GM10248 (cell line): ENCODE results near the gene WIPF3.

Experiments
- CTCF ChIA-PET: fragments of 300-600 bp; sonication (Branson Sonifier 250); formaldehyde crosslinking; extraction: SDS; loops from one replicate; lab custom pipeline; 2021; ENCODE audit warnings: antibody characterized with exemption; lab: Yijun Ruan, JAX
- POLR2A ChIA-PET: fragments of 350-650 bp; sonication (Branson Sonifier 250); formaldehyde crosslinking; extraction: SDS; loops from one replicate; lab custom pipeline; 2020; ENCODE audit warnings: antibody characterized with exemption; lab: Yijun Ruan, JAX
- DNase-seq: peaks from one replicate; pipeline ENCODE4 v3.0.0; 2012; ENCODE audit errors: extremely low spot score
- TF ChIP-seq, protein P1 (sequence below): IDR thresholded peaks from 2 replicates; pipeline ENCODE4 v1.5.1; 2012; ENCODE audit warnings: mild to moderate bottlenecking, low read depth; ENCODE audit errors: extremely low read depth, missing control alignments, control extremely low read depth

Gene WIPF3

DNA sequence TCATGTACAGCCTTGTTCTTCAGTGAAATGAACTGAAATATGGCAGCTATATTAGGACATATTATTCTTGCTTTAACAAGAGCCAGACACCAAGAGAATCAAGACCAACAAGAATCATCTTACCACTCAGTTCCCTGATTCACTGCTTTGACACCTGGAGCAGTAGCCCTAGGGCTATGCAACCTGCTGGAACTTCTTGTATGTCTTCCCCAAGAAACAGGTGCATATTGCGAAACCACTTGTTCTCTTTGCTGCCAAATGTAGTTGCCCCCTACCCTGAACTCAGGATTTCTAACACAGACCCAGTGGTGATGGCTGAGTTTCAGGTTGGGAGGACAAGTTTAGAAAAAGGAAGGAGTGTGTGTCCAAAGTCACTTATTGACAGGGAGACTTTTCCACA is 46.1 kb downstream of the WIPF3 start:
- TF ChIP-seq, protein P1, sequence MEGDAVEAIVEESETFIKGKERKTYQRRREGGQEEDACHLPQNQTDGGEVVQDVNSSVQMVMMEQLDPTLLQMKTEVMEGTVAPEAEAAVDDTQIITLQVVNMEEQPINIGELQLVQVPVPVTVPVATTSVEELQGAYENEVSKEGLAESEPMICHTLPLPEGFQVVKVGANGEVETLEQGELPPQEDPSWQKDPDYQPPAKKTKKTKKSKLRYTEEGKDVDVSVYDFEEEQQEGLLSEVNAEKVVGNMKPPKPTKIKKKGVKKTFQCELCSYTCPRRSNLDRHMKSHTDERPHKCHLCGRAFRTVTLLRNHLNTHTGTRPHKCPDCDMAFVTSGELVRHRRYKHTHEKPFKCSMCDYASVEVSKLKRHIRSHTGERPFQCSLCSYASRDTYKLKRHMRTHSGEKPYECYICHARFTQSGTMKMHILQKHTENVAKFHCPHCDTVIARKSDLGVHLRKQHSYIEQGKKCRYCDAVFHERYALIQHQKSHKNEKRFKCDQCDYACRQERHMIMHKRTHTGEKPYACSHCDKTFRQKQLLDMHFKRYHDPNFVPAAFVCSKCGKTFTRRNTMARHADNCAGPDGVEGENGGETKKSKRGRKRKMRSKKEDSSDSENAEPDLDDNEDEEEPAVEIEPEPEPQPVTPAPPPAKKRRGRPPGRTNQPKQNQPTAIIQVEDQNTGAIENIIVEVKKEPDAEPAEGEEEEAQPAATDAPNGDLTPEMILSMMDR: no peak
- ChIA-PET CTCF (no interaction called here), POLR2A (no interaction called here)
- no peak for DNase-seq

DNA sequence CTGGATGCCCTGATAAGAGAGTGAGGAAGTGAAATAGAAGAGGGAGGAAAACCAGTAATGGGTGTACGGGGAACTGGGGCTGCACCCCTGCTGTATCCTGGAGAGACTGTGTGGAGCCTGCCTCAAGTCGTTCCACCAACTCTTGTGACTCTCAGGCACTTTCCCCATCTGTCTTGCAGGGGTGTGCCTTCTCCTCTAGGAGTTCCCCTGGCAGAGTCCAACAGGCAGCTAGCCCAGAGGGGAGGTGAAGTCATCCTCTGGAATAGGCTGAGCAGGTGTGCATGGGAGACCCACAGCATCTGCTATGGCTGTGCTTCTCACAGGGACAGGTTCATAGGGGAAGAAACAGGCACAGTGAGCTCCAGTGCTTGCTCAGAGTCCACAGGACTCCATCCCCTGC is 46.8 kb downstream of the WIPF3 start:
- CTCF ChIA-PET: no interaction called here
- TF ChIP-seq, protein P1: no peak
- no peak for DNase-seq
- POLR2A ChIA-PET: no interaction called here

DNA sequence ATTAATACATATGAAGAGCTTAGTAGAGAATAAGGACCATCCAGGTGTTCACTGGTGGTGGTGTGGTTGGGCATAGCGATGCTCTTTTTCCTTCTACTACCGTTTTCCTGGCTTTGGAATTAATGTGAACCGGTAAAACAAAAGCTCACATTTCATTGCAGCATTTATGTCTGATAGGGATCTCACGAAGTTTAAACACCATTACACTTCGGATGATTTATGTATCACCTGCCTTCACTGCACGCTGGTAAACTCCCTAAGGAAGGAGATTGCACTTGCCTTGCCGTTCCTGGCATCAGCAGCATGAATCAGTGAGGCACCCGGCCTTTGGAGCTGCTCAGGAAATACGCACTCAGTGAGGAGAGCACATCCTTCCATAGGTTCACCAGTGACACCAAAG is 47.5 kb downstream of the WIPF3 start:
- TF ChIP-seq, protein P1: no peak
- ChIA-PET POLR2A (no interaction called here), CTCF (no interaction called here)
- DNase-seq: no peak

DNA sequence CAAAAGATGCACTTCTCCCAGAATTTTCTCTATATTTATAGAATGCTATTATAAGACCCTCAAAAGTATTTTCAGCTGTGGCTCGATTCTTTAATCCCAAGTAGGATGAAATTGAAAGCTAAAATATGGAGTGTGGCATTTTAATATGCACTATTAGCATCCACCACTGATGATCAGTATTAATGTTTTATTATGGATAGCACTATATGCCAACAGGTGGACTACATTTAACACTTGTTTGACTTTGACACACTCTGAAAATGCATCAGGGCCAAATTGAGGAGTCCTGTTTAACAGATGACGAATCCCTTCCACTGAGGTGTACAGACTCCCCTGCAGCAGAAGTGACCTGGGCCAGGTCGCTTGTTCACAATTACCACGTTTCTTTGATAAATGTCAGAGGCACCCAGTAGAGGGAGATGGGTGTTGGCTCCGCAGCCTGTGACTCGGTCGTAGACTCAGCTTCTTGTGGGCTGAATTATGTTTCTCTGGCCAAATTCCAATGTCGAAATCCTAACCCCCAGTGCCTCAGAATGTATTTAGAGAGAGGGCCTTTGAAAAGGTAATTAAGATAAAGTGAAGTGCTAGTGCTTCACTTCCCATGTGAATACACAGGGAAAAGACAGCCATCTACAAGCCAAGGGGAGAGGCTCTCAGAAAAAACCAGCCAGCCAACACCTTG is 48.1 kb downstream of the WIPF3 start:
- DNase-seq: no peak
- ChIA-PET POLR2A (no interaction called here), CTCF (no interaction called here)
- TF ChIP-seq, protein P1: no peak

DNA sequence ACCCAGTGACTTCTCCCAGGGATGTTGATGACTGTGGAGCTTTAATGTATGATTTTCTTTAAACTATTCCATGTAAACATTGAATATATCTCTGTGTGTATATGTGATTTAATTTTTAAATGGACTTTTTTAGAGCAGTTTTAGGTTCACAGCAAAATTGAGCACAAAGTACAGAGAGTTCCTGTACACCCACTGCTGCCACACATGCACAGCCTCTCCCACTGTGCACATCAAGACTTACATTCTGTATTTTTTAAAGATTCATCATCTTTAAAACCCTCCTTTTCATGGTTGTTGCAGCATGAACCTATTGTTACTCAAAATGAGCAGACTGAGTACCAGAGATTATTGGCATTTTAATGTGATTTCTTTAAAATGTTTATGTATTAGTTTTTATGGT is 51.3 kb downstream of the WIPF3 start:
- TF ChIP-seq, protein P1: no peak
- POLR2A ChIA-PET: no interaction called here
- CTCF ChIA-PET: no interaction called here
- no peak for DNase-seq

DNA sequence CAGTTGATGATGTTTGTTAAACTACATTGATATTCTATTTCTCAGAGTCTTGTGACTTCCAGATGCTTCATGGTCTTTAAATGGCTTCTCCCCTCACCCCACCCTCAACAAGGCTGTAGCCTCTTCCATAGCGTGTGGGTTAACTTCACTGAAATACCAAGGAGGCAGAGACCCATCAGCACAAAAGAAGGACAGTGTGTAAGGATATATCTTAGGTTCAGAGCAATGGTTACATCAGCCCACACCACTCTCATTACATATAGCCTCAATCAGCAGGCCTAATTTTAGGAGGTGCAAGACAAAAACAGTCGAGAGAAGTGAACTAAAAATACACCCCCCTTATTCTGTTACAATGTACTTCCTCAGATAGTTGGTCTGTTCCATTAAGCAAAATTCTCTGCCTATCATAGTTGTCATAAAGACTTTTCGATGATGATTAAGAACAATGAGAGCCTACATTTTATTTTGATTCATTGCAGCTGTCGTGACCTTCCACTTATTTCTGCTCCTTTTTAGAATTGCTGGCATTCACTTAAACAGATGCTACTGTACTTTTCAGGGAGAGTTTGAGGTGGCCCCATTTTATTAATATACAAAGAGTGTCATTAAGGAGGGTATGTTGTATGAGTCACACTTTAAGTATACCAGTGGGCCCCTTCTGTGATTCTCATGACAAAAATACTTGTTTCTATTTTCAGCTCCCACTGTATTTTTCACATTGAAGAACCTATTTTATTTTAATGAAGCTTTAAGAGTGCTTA is 52.1 kb downstream of the WIPF3 start:
- CTCF ChIA-PET: no interaction called here
- POLR2A ChIA-PET: no interaction called here
- DNase-seq: no peak
- TF ChIP-seq, protein P1: no peak
